CD4-positive, alpha-beta T cell treated with Interleukin-6 at 100 ng/mL for 8 hours (primary cell): ENCODE measurements around the gene MAPK14.
A peak's percentile ranks its signal among the peaks of the same experiment; 100 is the strongest.
"Not testable (repeated sequence)": the region's sequence is repeated elsewhere in the genome, so short reads cannot be mapped to it uniquely, and the experiment has no call there.

Experiments used
- DNase-seq: peaks from one replicate; pipeline ENCODE4 v3.0.0-alpha.2; 2020; ENCODE audit warnings: mixed read lengths, low spot score

MAPK14 gene

DNA sequence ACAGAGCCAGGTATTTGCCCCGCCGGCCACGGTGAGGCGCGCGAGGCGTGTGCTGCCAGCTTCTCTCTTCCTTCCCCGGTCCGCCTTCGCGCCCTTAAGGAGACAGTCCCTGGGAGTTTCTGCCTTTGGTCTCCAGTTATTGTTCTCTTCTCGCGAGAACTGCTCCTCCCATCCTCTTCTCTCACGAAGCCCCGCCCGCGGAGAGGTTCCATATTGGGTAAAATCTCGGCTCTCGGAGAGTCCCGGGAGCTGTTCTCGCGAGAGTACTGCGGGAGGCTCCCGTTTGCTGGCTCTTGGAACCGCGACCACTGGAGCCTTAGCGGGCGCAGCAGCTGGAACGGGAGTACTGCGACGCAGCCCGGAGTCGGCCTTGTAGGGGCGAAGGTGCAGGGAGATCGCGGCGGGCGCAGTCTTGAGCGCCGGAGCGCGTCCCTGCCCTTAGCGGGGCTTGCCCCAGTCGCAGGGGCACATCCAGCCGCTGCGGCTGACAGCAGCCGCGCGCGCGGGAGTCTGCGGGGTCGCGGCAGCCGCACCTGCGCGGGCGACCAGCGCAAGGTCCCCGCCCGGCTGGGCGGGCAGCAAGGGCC is at the start of gene MAPK14:
Gene MAPK14, plus strand, starts transcription at position 308 of the 587 bp plus-strand sequence. CDS start 350 bp downstream, outside the sequence.
- peak; percentile 99 for DNase-seq

DNA sequence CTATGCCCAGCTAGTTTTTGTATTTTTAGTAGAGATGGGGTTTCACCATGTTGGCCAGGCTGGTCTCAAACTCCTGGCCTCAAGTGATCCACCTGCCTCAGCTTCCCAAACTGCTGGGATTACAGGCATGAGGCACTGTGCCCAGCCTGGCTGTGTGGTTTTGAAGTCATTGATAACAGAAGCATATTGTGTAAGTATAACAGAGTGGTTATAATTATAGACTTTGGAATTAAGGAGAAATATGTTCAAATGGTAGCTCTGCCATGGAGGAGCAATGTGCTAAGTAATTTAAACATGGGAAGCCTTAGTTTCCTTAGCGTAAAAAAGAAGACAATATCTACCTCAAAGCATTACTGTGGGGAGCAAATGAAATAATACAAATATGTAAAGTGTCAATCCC is 47.5 kb upstream of the MAPK14 start:
- not testable (repeated sequence) for DNase-seq

DNA sequence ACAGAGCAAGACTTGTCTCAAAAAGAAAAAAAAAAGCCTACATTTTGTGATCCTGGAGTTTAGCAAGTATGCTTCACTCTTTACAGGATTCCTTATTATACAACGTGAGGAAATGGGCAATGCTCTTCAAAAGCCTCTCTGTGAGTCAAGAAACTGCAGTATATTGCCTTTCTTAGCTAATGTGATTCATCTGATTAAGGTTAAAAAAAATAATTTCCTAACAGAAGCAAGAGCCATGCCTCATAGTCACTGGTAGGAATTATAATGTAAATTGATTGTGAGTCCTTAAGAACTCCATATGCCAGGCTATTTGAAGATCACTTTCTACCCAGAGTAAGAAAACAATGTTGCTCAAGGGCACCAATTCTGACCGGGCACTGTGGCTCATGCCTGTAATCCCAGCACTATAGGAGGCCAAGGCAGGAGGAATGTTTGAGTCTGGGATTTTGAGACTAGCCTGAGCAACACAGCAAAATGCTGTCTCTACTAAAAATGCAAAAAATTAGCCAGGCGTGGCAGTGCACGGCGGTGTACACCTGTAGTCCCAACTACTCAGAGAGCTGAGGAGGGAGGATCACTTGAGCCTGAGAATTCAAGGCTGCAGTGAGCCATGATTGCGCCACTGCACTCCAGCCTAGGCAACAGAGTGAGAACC is 46.5 kb upstream of the MAPK14 start:
- DNase-seq, result no peak

DNA sequence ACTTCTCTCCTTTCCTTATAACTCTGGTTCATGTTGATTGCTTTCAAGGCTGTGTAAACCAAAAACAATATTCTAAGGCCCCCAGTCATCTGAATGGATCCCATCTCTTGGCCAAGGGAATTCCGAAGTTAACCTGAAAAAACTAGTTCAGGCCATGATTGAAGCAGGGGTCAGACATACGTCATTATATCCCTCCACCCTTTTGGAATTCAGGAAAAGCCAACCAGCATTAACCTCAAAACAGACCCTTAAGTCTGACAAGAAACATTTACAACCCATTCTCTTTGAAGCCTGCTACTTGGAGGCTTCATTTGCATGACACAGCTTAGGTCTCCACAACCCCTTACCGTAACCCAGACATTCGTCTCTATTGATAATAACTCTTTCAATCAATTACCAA is 42.9 kb upstream of the MAPK14 start:
- no peak for DNase-seq

DNA sequence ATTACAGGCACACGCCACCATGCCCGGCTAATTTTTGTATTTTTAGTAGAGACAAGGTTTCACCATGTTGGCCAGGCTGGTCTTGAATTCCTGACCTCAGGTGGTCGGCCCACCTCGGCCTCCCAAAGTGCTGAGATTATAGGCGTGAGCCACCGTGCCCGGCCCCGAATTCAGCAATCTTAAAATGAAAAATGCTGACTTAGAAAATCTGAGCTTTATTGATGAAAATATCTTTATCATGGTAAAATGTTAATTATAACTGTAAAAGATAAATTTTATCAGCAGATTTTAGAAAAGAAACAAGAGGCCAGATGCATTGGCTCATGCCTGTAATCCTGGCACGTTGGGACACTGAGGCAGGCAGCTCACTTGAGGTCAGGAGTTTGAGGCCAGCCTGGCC is 39.6 kb upstream of the MAPK14 start:
- DNase-seq, result not testable (repeated sequence)

DNA sequence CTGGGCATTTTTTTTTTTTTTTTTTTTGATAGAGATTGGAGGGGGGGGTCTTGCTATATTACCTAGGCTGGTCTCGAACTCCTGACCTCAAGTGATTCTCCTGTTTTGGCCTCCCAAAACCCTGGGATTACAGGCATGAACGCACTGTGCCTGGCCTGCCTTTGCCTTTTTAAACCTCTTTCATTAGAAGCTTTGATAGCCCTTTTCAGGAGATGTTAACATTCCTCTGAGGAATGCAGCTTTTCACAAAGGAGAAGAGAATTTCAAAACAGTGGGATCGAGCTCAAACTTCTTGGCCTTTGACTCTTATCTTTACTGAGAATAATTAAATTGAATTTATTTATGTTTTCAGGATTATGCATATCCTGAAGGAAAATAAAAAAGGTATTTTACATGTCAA is 34.5 kb upstream of the MAPK14 start:
- DNase-seq, result no peak

DNA sequence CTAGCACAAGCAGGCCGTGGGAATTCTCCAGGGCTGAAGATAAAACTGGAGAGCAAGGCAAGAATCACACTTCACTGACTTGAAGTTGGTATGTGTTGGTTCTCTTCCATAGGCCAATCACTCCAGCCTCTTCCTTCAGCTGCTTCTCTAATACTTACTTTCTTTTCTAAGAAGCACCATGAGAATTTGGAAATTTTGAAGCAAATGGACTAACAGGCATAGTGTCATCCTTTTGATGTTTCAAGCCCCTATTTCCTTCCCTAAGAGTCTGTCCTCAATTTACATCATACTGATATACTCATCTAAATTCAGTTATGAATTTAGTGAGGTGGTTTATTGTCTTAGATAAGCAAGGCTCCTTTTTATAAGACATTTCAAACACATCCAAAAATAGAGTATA is 27.2 kb upstream of the MAPK14 start:
- DNase-seq, result no peak

DNA sequence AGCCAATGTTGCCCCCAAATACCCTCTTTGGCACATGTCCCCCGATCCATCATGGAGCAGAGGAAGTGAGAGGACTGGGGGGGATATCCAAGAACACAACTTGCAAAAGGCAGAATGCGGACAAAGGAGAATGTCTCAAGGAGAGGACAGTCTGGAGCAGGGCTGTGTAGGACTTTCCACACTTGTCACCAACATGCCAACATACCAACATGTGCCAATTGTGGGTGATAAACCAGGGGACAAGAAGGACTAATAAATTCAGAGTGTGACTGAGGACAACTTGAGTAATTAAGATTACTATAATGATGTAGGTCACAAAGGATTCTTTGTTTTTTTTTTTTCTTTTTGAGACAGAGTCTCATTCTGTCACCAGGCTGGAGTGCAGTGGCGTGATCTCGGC is 11.9 kb upstream of the MAPK14 start:
- DNase-seq, result no peak

DNA sequence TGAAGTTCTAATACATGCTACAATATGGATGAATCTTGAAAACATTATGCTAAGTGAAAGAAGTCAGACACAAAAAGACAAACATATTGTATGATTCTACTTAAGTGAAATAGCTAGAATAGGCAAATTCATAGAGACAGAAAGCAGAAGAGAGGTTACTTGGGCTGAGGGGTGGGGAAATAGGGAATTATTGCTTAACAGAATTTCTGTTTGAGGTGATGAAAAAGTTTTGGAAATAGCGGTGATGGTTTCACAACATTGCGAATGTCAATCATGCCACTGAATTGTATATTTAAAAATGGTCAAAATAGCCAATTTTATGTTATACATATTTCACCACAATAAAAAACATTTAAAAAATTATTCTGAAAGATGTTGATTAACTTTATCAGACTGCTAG is 9.3 kb upstream of the MAPK14 start:
- DNase-seq, result no peak

DNA sequence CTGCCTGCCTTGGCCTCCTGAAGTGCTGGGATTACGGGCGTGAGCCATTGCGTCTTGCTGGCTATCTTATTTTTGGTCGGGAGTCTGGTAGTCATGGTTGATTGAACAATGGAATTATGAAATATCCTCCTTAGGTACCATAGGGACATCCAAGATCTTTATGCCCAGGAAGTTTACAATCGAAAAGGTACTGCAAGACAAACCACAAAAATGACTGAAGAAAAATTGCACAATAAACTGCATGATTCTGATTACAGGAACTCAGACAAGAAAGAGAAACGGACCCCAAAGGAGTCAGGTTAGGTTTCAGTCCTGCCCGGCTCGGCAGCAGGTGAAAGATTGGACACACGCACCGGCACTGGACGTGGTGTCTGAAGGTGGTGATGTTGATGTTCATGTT is 8.4 kb upstream of the MAPK14 start:
- DNase-seq, result no peak

DNA sequence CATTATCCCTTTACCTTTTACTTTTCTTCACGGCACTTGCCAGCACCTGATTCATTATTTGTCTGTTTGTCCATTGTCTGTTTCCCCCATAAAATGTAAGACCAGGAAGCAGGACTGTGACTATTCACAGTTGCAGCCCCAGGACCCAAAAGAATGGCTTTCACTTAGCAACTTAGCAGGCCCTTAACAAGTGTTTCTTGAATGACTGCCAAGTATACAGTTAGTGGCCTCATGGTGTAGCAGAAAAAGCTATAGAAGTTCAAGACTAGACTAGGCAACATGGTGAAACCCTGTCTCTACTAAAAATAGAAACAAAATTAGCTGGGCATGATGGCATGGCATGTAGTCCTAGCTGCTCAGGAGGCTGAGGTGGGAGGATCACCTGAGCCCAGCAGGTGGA is 7.5 kb upstream of the MAPK14 start:
- DNase-seq, result no peak

DNA sequence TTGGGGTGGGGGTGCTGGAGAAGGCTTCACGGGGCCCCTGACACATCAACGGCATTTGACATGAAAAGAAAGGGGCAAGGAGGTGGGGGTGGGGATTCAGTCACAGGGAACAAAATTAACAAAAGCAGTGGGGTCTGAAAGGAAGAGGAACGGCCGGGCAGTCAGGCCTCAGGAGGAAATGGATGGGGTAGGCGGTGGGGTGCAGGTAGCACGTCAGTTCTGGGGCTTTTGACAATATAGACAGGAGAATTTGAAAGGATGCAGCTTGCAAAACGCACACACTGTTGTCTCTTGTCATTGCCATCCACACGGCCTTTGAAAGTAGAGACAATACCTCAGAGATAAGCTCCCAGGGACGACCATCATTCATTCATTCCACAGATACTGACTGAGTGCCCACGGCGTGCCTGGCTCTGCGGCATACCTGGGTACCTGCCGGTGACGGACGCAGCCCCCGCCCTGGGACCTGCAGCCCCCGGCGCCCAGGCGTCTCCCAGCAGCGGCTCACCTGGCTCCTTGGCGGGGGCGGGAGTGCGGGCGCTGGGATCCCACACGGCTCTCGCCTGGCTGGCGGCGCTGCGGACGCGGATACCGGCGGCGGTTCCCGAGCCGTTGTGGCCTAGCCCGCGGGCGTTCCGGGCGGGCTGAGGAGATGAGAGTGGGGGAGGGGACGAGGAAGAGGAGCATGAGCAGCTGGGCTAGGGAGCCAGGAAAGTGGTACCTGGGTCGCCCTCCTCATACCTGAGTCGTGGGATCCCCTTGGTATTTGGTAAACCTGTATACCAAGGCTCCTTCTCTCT is 3.4 kb upstream of the MAPK14 start, which contains the start of gene SLC26A8:
Gene SLC26A8, minus strand, starts transcription at position 646 of the 800 bp plus-strand sequence. CDS start 4,934 bp downstream, outside the sequence.
- DNase-seq, result no peak

DNA sequence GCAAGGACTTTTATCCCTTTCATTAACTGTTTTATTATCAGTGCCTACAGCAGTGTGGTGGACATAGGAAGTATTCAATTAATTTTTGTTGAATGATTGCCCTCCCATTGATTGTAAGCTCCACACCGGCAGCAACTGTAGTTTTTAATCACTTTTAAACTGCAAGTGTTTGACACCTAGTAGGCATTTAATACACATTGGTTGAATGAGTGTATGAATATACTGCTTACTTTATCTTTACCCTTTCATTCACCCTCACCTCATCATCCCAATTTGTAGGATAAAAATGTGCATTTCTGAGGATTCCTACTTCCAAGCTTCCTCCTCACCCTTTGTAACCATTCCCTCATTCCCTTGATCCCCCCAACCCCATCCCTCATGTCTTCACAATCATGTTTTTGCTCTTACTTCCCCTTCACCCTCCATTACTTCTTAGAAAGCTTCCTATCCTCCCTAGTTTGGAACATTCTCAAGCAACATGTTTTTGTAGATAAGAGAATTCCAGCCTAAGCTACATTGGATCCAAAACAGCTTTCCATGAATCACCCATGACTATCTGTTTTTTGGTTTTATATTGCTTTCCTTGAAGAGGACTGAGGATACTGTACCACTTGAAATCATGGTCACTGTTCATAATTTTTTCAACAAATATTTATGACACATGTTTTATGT is 2.2 kb upstream of the MAPK14 start:
- DNase-seq, result no peak

DNA sequence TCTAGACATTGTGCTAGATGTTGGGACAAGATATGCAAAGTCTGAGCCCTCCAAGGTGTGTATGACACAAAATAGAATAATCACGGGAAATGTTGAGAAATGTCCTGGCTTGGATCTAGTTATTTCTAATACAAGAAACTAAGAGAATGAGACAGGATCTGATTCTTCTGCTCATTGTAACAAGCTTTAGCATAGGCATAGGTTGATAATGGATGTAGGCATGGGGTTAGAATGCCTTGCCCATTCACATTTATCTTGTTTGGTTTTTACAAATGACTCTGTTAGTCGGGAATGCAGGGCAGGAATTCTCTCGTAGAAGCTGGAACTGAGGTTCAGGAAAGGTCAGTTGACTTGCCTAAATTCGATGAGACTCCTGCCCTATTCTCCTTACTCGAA is 1.7 kb upstream of the MAPK14 start:
- DNase-seq, result no peak

DNA sequence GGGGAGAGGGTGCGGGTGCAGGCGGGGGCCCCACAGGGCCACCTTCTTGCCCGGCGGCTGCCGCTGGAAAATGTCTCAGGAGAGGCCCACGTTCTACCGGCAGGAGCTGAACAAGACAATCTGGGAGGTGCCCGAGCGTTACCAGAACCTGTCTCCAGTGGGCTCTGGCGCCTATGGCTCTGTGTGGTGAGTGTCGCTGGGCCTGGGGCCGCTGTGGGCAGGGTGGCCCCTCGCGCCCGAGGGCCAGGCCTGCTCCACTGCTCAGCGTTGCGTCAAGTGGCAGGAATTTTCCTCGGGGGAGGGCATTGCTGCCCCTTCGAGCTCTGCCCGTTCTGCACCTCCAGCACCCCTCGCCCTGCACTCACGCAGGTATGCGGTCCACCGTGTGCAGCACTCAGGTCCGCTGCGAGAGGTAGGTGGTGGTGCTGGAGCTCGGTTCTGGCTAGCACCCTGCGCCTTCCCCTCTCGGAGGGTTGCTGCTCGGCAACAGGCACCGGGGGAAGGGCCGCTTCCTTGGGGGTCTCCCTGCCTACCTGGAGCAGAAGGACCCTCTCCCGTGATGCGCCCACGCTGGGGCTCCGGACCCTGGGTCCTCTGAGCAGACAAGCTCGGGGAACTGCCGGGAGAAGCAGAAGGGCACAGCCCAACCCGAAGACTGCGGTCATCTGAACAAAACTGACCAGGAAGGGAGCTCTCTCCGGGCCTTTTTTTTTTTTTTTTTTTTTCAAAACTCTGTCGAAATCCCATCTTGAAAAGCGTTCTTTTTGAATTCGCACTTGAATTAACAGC is 674 bp downstream of the MAPK14 start:
- DNase-seq, result peak; percentile 36

DNA sequence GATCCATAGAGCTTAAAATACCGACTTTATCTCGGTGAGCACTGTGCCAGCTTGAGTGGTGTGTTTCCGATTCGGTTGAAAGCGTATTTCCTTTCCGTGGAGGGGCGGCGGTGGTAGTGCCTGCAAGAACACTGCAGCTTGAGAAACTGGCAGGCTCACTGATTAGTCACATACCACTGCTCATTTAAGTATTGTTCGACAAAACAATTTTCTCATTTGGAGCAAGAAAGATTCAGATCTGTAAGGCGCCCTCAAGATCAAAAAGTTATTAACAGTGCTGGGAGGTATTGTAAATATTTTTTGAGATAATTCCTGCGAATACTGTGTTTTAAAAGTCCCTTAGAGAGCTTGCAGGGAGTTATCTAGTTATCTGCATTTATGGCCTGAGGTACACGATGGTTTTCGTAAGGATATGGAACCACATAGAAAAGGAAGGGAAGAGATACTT is 1.3 kb downstream of the MAPK14 start:
- peak; percentile 76 for DNase-seq

DNA sequence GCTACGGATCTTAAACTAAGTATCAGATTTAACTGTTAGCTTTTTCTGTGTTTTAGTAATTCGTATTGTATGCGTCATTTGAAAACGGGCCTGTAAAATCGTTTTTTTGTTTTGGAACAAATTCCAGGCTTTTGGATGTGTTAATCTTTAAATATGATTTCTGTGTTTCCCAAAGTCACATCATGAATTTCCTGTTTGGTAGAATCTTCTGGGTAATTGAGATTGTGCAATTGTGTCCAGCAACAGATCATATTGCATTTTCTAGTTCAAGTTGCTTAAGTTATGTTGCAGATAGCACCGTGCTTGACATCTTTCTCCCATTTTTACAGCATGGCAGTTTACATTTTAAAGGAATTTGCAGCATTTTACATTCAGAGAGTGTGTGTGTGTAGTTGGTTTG is 1.9 kb downstream of the MAPK14 start:
- DNase-seq, result no peak

DNA sequence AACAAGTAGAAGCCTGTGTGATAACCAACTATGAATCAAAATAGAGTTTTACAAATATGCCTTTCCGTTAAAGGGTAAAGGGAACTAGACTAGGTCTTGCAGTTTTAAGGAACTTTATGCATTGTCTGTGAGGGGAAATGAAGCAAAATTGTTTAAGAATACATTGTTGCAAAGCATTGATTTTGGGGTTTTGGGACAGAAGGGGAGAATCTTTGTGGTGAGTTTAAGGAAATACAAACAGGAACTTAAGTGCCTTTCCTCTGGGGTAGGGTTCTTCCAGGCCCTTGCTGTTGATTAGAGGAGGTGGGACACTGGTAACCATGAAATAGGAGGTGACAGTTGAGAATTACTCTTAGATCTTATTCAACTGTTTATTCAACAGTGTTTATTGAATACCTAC is 4.7 kb downstream of the MAPK14 start:
- no peak for DNase-seq

DNA sequence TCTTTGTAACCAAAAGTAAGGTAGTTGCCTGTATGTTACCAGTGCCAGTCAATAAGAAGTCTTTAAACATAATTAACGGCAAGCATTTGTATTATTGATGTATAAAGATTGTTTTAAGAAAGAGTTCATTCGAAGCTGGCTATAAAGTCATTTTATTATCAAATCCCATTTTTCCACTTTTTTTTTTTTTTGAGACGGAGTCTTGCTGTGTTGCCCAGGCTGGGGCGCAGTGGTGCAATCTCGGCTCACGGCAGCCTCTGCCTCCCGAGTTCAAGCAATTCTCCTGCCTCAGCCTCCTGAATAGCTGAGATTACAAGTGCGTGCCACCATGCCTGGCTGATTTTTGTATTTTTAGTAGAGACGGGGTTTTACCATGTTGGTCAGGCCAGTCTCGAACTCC is 5.5 kb downstream of the MAPK14 start:
- not testable (repeated sequence) for DNase-seq

DNA sequence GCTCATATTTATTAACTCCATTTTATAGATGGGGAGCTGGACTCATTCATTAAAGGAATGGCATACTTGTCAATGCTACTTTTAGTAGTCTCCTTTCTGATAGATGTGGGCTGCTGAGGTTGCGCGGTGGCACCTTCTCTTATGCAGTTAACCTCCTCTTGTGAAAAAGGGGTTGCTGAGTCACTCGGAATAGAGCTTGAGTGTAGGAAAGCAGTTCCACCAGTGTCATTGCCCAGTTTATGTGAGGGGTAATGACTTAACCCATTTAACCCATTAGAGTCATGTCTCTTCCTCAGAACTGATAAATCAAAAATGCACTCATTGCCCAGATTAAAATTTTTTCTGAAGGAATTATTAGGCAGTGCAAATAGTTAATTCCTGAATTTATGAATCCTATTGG is 6.3 kb downstream of the MAPK14 start:
- DNase-seq, result peak; percentile 5

DNA sequence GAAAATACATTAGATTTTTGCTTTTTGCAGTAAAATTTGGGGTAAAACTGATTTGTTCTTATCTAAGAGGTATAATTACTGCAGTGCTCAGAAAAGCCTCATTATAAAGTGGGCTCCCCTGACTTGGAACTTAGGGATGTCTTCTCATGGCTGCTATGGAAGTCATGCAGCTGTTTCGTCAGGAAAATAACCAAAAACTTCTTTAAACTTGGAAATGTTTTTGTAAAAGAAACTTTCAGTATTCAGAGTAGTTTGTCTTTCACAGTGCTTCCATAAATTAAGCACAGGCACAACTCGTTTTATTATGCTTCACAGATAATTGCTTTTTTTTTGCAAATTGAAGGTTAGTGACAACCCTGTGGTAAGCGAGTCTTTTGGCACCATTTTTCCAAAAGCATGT is 6.8 kb downstream of the MAPK14 start:
- DNase-seq, result no peak

DNA sequence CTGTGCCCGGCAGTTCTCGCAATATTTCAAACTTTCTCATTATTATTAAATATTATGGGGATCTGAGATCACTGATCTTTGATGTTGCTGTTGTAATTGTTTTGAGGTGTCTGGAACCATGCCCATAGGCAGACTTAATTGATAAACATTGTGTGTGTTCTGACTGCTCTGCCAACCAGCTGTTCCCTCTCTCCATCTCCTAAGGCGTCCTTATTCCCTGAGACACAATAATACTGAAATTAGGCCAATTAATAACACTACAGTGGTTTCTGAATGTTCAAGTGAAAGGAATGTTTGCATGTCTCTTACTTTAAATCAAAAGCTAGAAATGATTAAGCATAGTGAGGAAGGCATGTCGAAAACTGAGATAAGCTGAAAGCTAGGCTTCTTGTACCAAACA is 7.6 kb downstream of the MAPK14 start:
- no peak for DNase-seq
